Common myeloid progenitor, CD34-positive (primary cell): Measurements from ENCODE around the gene CD34.
"Not testable (repeated sequence)": the region's sequence is repeated elsewhere in the genome, so short reads cannot be mapped to it uniquely, and the experiment has no call there.

Source experiments
- CTCF ChIA-PET: fragments of 350-600 bp; sonication (Branson Sonifier 250); formaldehyde crosslinking; loops from one replicate; lab custom pipeline; 2021; ENCODE audit warnings: antibody characterized with exemption; lab: Charles Lee
- POLR2A ChIA-PET: fragments of 350-600 bp; sonication (Branson Sonifier 250); formaldehyde crosslinking; loops from one replicate; lab custom pipeline; 2021; ENCODE audit warnings: antibody characterized with exemption; lab: Charles Lee
- DNase-seq, 3 donors: peaks; one replicate each; pipeline versions ENCODE4 v3.0.0 to v3.0.0-alpha.2; 2013
- H3K27ac ChIP-seq, 2 experiments: 1 replicate in 1 of 2; 2 replicates in 1 of 2; pipeline ENCODE4 v1.7.0; 2013; ENCODE audit warnings: inconsistent platforms in 2 of 2, low read length in 2 of 2, mild to moderate bottlenecking in 2 of 2, low read depth in 1 of 2, moderate library complexity in 1 of 2; ENCODE audit not compliant: severe bottlenecking in 2 of 2, insufficient read depth in 1 of 2, poor library complexity in 1 of 2
- H3K27me3 ChIP-seq, 5 experiments: replicated peaks in 2 of 5; 1 replicate in 3 of 5; 2 replicates in 2 of 5; pipeline versions ENCODE4 v1.6.1 to v1.7.0; 2013; ENCODE audit warnings: low read length in 4 of 5, mild to moderate bottlenecking in 2 of 5, moderate library complexity in 2 of 5, inconsistent platforms in 1 of 5; ENCODE audit not compliant: insufficient read depth in 5 of 5, control insufficient read depth in 4 of 5
- H3K36me3 ChIP-seq, 4 experiments: 1 replicate in 2 of 4; 2 replicates in 2 of 4; pipeline versions ENCODE4 v1.6.1 to v1.7.0; 2013; ENCODE audit warnings: low read length in 3 of 4, control low read depth in 1 of 4, mild to moderate bottlenecking in 1 of 4; ENCODE audit not compliant: control insufficient read depth in 4 of 4, insufficient read depth in 4 of 4
- H3K4me1 ChIP-seq, 4 experiments: 1 replicate in 3 of 4; 2 replicates in 1 of 4; pipeline versions ENCODE4 v1.6.1 to v1.7.1; 2013; ENCODE audit warnings: low read length in 3 of 4, mild to moderate bottlenecking in 3 of 4, control low read depth in 1 of 4, inconsistent platforms in 1 of 4, moderate library complexity in 1 of 4; ENCODE audit not compliant: control insufficient read depth in 4 of 4, insufficient read depth in 4 of 4; ENCODE audit errors: control extremely low read depth in 1 of 4
- H3K4me3 ChIP-seq, 7 experiments: 1 replicate in 4 of 7; 2 replicates in 3 of 7; pipeline versions ENCODE4 v1.5.1 to v1.7.0; 2013; ENCODE audit warnings: mild to moderate bottlenecking in 7 of 7, low read length in 6 of 7, moderate library complexity in 6 of 7, inconsistent platforms in 2 of 7, low read depth in 2 of 7, control low read depth in 1 of 7; ENCODE audit not compliant: insufficient read depth in 4 of 7, control insufficient read depth in 1 of 7; ENCODE audit errors: extremely low read depth in 1 of 7
- H3K9me3 ChIP-seq, 5 experiments: 1 replicate in 4 of 5; 2 replicates in 1 of 5; pipeline versions ENCODE4 v1.6.1 to v1.7.1; 2013; ENCODE audit warnings: low read length in 4 of 5, mild to moderate bottlenecking in 2 of 5, inconsistent platforms in 1 of 5, low read depth in 1 of 5, moderate library complexity in 1 of 5; ENCODE audit not compliant: control insufficient read depth in 4 of 5, insufficient read depth in 2 of 5; ENCODE audit errors: control extremely low read depth in 1 of 5
- WGBS: methylation state at CpG from one replicate; pipeline ENCODE4 v1.1.5; 2013; ENCODE audit not compliant: insufficient coverage; 5-methylcytosine and 5-hydroxymethylcytosine counted together

CD34 gene

DNA sequence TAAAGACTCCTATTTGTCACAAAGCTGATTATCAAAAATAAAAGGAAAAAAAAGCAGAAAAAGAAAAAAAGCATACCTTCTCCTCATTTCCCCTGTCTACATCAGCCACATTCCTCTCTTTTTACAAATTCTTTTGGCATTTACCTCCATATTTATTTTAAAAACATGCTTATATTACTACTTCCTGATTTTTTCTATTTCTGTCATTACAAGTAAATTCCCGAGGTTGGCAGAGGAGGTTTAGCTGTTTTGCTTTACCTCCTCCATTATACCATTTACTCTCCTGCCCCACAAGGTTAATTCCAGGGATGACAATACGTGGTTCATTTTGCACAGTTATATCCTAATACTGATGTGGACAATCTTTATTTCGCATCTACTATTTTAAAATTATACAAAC is 26.3 kb upstream of the CD34 start:
- peaks cover 0 to 10% (median 4%) of the 10 kb centered on the region in 5 experiments for H3K9me3 ChIP-seq
- H3K27me3 ChIP-seq: no peaks in the 10 kb centered on the region
- no peak overlapping the region for H3K4me3 ChIP-seq
- DNase-seq: no peak
- WGBS: 0% methylated on average over 1 of the region's 3 CpGs
- CTCF ChIA-PET: interaction anchor here (0.6 to 2.7 kb wide), 10 partner anchors 8 to 104 kb away, joined by 3 to 8 read pairs (median 4); no protein-coding TSS in a partner anchor
- H3K4me1 ChIP-seq: peaks cover under 1 to 33% (median 16%) of the 10 kb centered on the region in 4 experiments
- POLR2A ChIA-PET: no interaction called here
- H3K36me3 ChIP-seq: no peaks in the 10 kb centered on the region
- no peak overlapping the region for H3K27ac ChIP-seq

GRCh38 chr1:207935166-207935583 is 24.2 kb upstream of the CD34 start:
- DNase-seq: peak; percentile 39 to 84 (median 65)
- no peaks in the 10 kb centered on the region for H3K27me3 ChIP-seq
- WGBS: 56% methylated on average over 1 of the region's 1 CpG
- peaks cover 0 to 20% (median 13%) of the 10 kb centered on the region in 5 experiments for H3K9me3 ChIP-seq
- H3K4me1 ChIP-seq: peaks cover 0 to 21% (median 12%) of the 10 kb centered on the region in 4 experiments
- H3K4me3 ChIP-seq: no peak overlapping the region
- ChIA-PET CTCF (interaction anchor here (1.0 to 1.7 kb wide), 8 partner anchors 9 to 55 kb away, joined by 3 to 13 read pairs (median 3); no protein-coding TSS in a partner anchor), POLR2A (no interaction called here)
- no peak overlapping the region for H3K27ac ChIP-seq
- no peaks in the 10 kb centered on the region for H3K36me3 ChIP-seq

GRCh38 chr1:207933205-207933800 is 22.4 kb upstream of the CD34 start:
- H3K27ac ChIP-seq: no peak overlapping the region
- DNase-seq: no peak
- peaks cover 0 to 15% (median 11%) of the 10 kb centered on the region in 4 experiments for H3K4me1 ChIP-seq
- no peaks in the 10 kb centered on the region for H3K36me3 ChIP-seq
- no peaks in the 10 kb centered on the region for H3K27me3 ChIP-seq
- H3K4me3 ChIP-seq: no peak overlapping the region
- WGBS: 100% methylated on average over 2 of the region's 4 CpGs
- ChIA-PET CTCF (interaction anchor here (1.8 kb wide), 1 partner anchor 9 kb away, joined by 5 read pairs; no protein-coding TSS in a partner anchor), POLR2A (no interaction called here)
- H3K9me3 ChIP-seq: peaks cover 0 to 26% (median 16%) of the 10 kb centered on the region in 5 experiments

- peaks cover 0 to 16% (median 12%) of the 10 kb centered on the region in 5 experiments for H3K9me3 ChIP-seq
- CTCF ChIA-PET: interaction anchor here (1.1 to 7.4 kb wide), 8 partner anchors 9 to 42 kb away, joined by 4 to 73 read pairs (median 6); no protein-coding TSS in a partner anchor
- POLR2A ChIA-PET: no interaction called here
- DNase-seq: no peak
- no peaks in the 10 kb centered on the region for H3K27me3 ChIP-seq
- peaks cover 18 to 47% (median 38%) of the 10 kb centered on the region in 4 experiments for H3K4me1 ChIP-seq
- H3K4me3 ChIP-seq: no peak overlapping the region
- no peak overlapping the region for H3K27ac ChIP-seq
- H3K36me3 ChIP-seq: no peaks in the 10 kb centered on the region
- 93% methylated on average over 1 of the region's 1 CpG for WGBS
Measured at GRCh38 chr1:207926984-207927383, 16.1 kb upstream of the CD34 start.

DNA sequence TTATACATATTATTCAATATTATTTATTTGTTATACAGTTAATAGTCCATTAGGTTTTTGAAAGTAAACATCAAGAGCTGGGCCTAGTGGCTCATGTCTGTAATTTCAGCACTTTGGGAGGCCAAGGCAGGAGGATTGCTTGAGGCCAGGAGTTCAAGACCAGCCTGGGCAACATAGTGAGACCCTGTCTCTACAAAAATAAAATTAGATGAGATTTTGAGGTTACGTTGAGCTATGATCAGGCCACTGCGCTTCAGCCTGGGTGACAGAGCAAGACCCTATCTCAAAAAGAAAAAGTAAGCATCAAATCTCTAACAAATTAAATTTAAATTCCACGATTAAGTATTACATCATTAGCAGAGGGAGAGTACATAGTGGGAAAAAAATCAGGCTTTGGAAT is 15.0 kb upstream of the CD34 start:
- not testable (repeated sequence) for H3K36me3 ChIP-seq, H3K27me3 ChIP-seq, H3K4me3 ChIP-seq, DNase-seq, H3K27ac ChIP-seq
- ChIA-PET CTCF (interaction anchor here (1.0 to 7.4 kb wide), 7 partner anchors 10 to 90 kb away, joined by 3 to 73 read pairs (median 7); no protein-coding TSS in a partner anchor), POLR2A (interaction anchor here (1.7 kb wide), 1 partner anchor 16 kb away, joined by 4 read pairs; no protein-coding TSS in a partner anchor)
- WGBS: no CpG with 5 or more reads among the region's 3 CpGs
- Histone ChIP-seq H3K4me1 (peaks cover 24 to 57% (median 47%) of the 10 kb centered on the region in 4 experiments), H3K9me3 (peaks cover 0 to 12% (median 9%) of the 10 kb centered on the region in 5 experiments)

DNA sequence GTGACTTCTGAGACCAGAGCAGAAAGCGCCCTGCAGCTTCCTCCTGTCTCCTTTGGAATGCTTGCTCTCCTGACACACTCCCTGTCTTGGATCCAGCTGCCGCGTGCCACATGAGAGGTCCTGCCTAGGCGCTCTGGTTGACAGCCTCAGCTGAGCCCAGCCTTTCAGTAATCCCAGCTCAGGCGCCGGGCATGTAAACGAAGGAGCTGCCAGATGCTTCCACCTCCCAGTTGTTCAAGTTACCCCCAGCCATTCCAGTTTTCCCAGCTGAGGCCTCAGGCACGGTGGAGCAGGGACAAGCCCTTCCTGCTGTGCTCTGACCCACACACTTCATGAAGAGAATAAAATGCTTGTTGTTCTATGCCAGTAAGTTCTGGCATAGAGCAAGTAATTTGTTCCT is 14.3 kb upstream of the CD34 start:
- Histone ChIP-seq H3K27ac (peak overlapping the region in 1 of 2 experiments; percentile 15), H3K27me3 (no peaks in the 10 kb centered on the region), H3K4me1 (peaks cover 28 to 65% (median 54%) of the 10 kb centered on the region in 4 experiments), H3K36me3 (no peaks in the 10 kb centered on the region), H3K9me3 (peaks cover 0 to 6% (median 3%) of the 10 kb centered on the region in 5 experiments), H3K4me3 (no peak overlapping the region)
- WGBS: 55% methylated on average over 7 of the region's 8 CpGs
- DNase-seq: no peak
- ChIA-PET CTCF (interaction anchor here (0.6 to 7.4 kb wide), 13 partner anchors 10 to 89 kb away, joined by 3 to 73 read pairs (median 5); no protein-coding TSS in a partner anchor), POLR2A (interaction anchor here (0.5 to 1.7 kb wide), 4 partner anchors 9 to 32 kb away, joined by 3 to 4 read pairs (median 4); no protein-coding TSS in a partner anchor)
